Stimulated activated CD4-positive, alpha-beta T cell treated with anti-CD3 and anti-CD28 coated beads, Interleukin-4, amount 100 ng/mL, for 48 hours (primary cell): Measurements from ENCODE around the gene SH3PXD2A.

Experiments
- DNase-seq, 2 donors: peaks; one replicate each; pipeline ENCODE4 v3.0.0-alpha.2; 2020; ENCODE audit warnings: low read depth in 2 of 2

The SH3PXD2A gene

DNA sequence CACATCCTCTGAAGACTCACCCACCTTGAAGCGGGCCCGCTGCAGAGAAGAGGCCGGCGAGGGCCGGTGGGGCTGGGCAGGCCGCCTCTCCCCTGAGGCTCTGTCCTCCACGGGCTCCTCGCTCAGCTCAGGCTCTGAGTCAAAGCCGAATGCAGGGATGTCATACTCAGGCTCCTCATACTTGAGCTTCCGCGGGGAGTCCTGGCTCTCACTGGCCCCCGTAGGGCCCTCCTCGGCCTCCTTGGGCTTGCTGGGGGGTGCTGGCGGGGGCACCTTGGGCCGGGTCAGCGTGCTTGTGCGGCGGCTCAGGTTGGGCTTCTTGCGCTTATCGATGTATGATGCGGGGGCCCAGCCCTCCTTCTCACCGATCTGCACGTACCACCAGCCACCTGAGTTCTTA is 252.0 kb downstream of the SH3PXD2A start:
- DNase-seq: no peak

DNA sequence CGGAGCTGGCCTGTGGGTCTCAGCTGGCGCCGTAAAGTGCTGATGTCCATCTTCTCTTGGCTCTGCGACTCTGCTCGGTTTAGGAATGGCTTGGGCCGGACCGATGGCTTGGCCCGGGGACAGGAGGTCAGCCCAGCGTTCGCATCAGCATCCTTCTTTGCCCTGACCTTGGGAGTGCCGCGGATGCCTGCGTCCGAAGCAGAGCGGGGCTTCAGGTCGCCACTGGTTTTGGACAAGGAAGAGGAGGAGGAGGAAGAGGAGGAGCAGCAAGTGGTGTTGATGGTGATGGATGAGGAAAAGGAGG is 252.6 kb downstream of the SH3PXD2A start:
- no peak for DNase-seq

DNA sequence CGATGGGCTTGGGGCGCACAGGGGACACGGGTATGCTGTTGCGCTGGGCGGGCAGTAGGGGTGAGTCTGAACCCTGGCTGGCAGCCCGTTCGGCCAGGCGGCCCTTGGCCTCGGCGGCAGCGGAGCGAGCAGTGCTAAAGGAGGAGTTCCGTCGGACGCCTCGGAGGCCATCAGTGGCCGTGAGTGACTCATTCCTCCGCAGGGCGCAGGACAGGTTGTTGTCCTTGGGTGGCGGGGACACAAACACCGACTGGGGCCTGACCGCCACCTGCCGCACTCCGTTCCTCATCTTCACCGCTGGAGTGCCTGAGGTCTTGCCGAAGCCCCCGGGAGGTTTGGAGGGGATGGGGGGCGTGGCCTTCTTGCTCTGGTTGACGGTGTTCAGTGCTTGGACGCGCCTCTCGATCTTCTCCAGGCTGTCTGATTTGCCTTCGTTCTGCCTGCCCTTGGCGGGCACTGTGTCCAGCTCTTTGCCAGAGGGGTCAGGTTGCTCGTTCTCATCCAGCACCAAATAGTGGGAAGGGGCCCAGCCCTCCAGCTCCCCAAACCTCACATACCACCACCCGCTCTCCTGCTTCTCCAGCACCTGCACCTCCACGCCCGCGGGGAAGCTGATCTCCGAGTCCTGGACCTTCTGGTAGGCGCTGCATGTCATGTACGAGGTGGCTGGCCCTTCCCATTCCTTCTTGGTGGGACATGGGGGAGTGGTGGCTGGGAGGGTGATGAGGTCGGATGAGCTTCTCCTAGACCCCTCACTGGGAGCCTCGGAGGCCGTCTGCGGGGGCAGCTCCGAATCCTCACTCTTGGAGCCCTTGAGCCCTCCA is 253.1 kb downstream of the SH3PXD2A start:
- no peak for DNase-seq

DNA sequence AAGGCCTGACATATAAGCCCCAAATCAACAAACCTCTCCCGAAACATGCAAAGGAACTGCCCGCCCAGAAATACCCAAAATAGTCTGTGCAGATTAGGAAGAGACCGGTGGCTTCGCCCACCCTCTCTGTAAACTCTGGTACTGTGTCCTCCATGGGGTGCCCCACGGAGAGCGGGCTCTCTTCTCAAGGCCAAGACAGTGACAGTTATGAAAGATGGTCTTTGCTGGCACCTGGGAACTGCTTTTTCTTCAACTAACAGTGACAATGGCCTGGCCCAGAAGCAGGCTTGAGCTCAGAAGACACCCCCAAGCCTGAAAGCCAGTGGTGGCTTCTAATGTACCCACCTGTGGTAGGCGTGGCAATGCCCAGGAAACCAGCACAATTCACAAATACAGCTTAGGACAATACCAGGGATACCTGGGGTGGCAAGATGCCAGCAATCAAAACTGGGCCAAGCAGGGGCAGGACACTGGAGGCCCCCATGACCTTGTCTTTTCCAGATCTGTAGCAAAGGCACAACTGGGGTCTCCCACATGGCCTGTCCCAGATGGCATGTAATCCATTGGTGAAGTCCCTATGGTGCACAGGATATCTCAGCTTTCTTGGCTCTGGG is 254.3 kb downstream of the SH3PXD2A start:
- no peak for DNase-seq

DNA sequence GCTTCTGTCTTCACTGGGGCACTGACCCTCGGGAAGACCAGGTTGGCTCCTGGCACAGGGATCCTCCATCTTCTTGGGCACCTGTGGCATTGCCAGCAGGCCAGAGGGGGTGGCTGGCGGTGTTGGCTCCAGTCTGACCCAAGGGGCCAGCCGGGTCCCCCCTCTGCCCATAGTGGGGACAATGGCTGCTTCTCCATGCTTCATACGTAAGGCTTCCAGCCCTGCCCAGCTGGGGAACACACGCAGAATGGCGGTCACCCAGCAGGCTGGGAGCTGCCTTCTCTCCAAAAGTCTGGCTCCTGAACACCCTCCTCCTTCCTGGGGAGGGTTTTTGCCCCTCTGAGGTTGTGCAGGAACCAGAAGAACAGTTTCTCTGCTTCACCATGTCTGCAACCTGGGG is 255.1 kb downstream of the SH3PXD2A start:
- no peak for DNase-seq

DNA sequence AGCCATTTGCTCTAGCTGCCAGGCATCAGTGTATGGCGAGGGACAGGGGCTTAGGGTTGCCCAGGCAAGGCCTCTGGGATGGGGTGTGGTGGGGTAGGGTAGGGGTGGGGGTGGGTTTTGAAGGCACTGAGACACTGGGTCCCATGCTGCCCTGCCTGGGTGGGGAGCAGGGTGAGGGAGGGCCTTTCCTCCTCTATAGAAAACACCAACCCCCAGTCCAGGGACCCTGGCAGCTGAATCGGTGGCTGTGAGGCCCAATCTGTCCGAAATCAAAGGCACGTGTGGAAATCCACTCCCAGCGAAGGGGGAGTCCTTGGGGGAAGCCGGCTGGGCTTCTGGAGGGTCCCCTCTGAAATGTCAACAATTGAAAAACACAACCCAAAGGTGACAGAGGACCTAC is 255.5 kb downstream of the SH3PXD2A start:
- DNase-seq: no peak

DNA sequence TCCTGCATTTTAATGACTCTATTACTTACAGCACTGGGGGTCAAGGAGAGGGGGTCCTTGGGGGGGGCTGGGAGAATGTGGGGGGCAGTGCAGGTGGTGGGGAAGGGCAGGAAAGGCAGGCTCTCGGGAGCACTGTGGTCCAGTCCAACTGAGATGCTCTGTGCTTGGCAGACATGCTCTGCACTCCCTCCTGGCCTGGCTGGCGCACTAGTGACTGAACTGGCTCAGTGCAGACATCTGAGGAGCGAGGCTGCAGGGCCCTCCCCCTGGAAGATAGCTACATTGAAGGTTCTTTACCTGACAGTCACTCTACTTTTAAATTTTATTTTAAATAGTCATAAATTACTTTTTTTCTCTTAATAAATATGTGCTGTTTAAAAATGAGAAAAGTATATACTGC is 256.2 kb downstream of the SH3PXD2A start:
- DNase-seq: no peak

DNA sequence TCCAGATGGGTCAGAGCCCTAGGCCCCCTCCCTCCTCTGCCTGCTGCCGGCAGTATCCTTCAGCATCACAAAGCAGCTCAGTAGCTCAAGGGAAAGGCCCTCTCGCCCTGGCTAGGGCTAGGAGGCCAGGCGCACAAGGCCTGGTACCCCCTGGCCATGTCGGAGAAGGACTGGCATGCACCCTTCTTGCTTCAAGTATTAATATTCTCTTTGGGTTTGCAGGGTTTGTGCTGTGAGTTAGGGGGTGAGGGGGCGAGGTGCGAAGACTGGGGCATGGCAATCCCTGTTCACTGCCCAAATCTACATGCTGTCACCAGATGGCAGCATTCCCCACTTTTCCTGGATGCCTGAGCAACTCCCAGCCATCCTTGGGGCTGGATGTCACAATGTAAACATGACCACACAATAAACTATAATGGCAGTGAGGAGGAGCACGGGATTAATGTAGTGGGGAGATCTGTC is 256.7 kb downstream of the SH3PXD2A start:
- no peak for DNase-seq

DNA sequence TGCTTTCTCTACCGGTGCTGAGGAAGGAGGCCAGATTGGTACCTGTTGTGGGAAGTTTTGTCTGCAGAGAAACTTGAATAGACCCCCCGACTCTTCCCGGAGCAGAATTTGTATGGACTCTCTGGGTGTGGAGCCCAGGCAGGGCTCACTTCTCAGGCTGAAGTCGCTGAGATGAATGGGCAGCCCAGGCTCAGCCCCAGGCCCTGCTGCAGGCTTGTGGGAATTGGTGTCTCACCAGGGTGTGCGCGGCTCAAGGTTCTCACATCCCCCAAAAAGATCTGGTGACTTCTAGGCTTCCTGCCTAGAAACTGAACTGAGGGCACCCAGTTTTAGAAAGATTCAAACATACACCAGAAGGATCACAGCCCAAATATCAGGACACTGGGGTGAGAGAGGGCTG is 258.4 kb downstream of the SH3PXD2A start:
- DNase-seq: no peak

DNA sequence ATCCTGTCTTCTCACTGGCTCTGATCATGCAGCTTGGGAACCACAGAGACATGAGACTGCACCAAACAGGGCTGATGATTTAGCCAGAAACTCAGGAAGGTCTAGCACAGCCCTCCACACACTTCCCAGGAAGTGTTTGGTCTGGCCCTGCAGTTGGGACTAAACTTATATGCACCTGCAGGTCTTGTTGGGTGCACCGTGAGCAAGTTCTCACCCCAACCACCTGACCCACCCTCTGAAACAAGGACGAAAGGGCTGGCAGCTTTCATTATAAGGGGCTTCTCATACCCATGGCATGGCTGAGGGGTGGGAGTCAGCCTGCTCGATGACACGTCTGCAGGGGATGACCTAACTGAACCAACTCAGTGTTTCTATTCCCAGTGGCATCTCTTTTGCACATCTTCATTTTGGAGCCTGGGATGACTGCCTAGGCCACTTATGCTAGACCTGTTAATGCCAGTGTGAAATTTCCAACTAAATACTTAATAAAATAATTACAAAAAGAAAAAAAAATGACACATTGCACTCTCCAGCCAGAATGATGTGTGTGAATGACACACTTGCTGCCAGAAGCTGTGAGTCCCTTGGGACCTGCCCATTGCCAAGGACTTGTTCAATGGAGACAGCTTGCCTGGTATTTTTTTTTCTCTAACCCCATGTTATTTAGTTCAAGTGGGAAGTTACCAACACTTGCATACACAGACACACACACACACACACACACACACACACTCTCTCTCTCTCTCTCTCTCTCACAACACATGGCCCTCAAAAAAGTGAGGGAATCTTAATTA is 259.2 kb downstream of the SH3PXD2A start:
- DNase-seq: no peak

DNA sequence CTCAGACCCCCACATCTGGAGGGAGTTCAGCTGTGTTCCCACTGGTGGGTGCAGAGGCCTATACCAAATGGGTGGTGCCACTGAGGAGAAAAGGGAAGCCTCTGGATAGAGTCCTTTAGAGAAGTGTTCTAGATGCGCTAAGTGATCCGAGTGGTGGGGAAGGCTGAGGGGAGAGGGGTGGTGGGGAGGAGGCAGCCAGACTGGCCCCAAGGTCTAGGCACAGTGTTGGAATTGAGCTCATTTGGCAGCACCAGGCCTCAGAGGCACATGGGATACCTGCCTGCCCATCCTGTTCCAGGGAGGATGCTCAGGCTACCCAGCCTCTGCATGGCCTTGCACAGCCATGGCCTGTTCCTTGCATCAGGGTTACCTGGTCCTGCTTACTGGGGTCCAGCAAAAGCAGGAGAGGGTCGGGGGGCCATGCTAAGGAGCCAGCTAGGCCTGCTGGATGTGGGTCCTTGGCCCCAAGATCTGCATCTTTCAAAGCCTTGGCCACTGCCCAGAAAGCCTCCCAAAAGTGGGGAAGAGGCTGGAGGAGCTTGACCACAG is 262.3 kb downstream of the SH3PXD2A start:
- no peak for DNase-seq

DNA sequence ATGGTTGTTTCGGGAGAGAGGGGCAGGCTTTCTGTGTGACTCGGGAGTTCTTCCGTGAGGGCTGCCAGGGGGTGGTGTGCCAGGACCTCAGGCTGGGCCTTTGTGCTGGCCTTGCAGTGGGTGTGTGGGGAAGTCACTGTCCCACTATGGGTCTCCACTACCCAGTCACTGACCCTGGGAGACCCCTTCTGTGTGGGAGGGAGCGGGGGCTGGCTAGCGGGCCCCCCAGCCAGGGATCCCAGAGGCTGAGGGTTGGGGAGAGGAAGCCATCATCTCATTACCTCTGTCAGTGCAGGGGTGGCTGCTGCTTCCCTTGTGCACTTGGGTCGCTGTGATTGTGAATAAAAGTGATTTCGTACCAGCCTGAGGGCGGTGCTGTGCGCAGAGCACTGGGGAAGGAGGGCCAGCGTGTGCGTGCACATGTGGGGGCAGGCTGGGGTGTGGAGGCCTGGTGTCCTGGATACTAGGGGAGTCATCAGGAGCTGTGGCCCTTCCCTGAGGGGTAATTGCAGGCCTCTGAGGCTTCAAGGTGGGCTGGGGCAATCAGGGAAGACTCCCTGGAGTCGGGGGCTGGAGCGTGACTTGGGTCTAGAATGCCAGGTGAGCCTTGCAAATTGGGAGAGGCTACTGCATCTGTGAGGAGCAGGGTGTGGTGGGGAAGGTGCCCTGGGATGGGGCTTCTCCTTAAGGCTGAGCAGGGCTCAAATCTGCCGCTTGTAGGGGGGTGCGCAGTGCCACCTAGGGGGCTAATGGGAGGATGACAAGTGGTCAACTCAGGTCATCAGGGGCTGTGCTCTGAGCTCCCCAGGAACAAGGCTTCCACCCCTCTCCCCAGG is 263.0 kb downstream of the SH3PXD2A start:
- DNase-seq: peak; percentile 28 to 34

DNA sequence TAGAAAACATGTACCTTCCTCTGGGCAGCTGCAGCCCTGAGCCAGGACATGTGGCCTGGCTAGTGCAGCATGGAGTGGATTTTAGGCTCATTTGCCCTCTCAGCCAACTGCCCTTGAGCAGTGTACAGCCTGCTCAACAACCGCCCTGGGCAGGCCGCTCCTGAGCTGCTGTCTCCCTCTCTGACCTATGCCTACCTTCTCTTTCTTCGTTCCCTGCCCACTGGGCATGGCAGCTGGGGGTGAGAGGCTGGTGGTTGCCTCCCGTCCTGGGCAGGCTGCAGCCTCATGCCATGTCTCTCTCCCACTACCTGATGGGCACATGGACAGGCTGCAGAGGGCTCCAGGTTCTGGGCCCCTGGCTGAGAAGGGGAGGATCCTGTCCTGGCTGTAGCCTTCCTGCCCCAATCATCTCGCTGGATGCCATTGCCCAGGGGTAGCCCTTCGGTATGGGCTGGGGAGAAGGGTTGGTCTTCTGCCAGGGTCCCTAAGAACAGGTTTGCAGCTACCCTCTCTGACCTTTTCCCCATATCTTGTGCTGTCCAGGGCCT is 264.6 kb downstream of the SH3PXD2A start:
- no peak for DNase-seq

DNA sequence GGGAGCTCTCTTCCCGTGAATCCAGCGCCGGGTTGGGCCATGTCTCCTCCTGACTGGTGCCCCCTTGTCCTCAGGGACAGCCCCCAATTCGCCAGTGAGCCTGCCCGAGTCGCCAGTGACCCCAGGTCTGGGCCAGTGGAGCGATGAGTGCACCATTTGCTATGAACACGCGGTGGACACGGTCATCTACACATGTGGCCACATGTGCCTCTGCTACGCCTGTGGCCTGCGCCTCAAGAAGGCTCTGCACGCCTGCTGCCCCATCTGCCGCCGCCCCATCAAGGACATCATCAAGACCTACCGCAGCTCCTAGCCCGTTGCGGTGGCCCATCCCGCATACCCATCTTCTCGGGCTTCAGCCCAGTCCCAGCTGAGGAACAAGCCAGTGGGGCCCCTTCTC is 265.3 kb downstream of the SH3PXD2A start:
- no peak for DNase-seq

DNA sequence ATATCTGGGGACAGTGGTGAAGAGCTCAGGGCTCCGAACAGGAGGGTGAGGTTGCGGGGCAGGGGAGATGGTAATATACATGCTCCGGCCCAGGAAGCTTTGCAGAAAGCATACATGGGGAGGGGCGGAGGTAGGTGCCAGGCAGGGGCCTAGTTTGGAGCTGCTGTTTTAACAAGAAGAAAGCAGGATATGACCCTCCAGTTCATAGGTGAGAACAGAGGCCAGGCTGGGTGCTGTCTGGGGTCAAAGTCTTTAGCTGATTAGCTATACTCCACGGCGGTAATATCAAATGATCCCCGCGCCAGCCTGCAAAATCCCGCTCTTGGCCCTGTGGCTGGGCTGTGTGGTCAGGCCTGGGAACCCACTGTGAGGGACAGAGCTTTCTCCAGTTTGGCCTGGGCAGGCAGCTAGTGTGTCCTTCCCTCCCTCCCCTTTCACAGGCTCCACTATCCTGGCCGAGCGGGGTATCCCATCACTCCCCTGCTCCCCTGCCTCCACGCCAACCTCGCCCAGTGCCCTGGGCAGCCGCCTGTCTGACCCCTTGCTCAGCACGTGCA is 266.2 kb downstream of the SH3PXD2A start:
- DNase-seq: no peak

DNA sequence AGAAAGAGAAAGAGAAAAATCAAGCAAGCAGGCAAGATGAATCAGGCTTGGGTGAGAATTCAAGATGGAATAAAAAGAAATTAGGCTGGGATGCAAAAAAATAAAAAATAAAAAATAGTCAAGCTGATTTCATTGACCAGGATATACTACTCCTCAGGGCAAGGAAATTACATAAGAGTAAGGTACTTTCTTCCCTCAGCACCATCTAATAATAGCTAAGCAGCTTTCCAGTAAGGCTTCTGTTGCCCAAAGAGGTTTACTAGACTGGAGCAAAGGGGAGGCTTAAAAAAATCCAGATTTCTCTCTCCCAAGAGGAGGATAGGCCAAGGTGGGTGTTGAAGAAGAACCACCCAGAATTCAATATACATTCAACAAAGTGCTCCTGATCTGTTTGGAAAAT is 268.3 kb downstream of the SH3PXD2A start:
- DNase-seq: no peak

DNA sequence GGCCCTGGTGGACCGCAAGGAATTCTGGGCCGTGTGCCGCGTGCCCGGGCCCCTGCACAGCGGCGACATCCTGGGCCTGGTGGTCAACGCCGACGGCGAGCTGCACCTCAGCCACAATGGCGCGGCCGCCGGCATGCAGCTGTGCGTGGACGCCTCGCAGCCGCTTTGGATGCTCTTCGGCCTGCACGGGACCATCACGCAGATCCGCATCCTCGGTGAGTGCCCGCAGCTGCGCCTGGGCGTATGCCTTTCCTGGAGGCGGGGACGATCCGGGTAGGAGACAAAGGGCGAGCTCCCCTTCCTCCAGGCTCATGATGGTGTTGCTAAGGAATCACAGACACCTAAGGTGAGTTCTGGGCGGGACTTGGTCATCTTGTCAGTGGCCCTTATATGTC is 270.4 kb downstream of the SH3PXD2A start:
- DNase-seq: no peak

DNA sequence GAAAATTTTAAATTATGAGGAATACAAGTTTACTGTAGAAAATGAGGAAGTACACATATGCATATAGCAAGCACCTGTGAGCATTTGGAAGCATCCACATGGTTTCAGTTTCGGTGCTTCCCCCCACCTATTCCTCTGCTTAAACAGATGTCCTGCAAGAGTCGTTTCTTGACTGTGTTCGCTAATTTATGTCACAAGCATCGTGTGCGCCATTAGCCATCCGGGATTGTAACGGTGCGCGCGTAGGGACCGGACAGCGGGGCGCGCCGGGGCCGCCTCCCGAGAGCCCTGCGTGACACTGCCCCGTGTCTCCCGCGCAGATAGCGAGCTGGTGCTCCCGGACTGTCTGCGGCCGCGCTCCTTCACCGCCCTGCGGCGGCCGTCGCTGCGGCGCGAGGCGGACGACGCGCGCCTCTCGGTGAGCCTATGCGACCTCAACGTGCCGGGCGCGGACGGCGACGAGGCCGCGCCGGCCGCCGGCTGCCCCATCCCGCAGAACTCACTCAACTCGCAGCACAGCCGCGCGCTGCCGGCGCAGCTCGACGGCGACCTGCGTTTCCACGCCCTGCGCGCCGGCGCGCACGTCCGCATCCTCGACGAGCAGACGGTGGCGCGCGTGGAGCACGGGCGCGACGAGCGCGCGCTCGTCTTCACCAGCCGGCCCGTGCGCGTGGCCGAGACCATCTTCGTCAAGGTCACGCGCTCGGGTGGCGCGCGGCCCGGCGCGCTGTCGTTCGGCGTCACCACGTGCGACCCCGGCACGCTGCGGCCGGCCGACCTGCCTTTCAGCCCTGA is 271.0 kb downstream of the SH3PXD2A start:
- peak; percentile 40 to 43 for DNase-seq

DNA sequence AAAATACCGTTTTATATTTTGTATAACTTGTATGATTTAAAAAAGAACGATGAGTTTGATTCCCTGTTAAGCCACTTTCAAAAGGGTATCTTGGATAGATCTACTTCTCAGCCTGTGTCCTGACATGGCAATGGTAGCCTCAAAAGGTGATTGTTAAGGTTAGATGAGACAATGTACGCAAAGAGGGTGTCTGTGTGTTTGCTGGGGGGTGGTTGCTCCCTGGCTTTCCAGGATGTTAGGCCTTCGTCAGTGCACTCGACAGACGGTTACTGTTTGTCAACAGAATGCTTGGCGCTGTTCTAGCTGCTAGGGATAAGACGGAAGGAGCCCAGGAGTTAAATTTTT is 271.5 kb downstream of the SH3PXD2A start:
- DNase-seq: no peak
